Measurements from ENCODE around the gene HM13. TPM values are rescaled to one million over a fixed set of nuclear protein-coding genes. Genes with fewer than 3 reads are reported as not detected.
"Not testable (repeated sequence)": the region's sequence is repeated elsewhere in the genome, so short reads cannot be mapped to it uniquely, and the experiment has no call there.

The HM13 gene
- total RNA-seq, 2 experiments from 2014 or later, result 151 to 152 TPM

- Mint-ChIP-seq H3K27me3 (peaks cover 77% of the 10 kb centered on the region), H3K4me3 (no peak overlapping the region), H3K36me3 (no peaks in the 10 kb centered on the region), H3K27ac (no peak overlapping the region), H3K9me3 (ENCODE audit: low read depth) (no peaks in the 10 kb centered on the region), H3K4me1 (peaks cover 32% of the 10 kb centered on the region)
- DNase-seq, result no peak
- no peak for ATAC-seq
- CTCF ChIA-PET, result interaction anchor here (1.5 to 22.6 kb wide), 4 partner anchors 9 to 117 kb away, joined by 3 to 1101 read pairs (median 5); no protein-coding TSS in a partner anchor
Observed at GRCh38 chr20:31606804-31607639, 92.8 kb downstream of the HM13 start.

DNA sequence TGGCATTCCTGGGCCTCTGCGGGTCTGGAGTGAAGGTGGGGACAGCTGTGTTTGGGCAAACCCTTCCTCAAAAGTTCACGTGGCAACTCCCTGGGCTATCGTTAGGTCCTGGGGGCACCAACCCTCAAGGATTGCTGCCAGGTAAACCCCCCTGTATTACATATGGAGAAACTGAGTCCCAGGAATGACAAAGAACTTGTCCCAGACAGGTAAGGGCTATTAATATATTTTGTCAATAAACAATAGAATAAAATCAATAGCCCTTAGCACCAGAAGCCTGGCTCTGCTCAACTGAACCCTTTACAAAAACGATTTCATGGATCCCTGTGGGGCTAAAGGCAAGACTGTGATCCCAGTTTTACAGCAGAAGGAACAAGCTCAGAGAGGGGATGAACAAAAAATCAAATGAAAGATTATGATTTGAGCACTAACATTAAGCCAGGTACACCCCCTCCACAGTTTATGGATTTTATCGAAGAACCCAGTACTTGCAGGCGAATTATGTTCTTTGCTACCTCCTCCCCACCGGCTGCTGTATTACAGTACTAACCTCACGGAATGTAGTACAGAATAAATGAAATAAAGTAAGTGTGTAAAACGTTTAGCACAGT is 93.5 kb downstream of the HM13 start:
- H3K4me1 Mint-ChIP-seq, result peaks cover 28% of the 10 kb centered on the region
- no peak overlapping the region for H3K27ac Mint-ChIP-seq
- H3K36me3 Mint-ChIP-seq, result no peaks in the 10 kb centered on the region
- no peaks in the 10 kb centered on the region for H3K9me3 Mint-ChIP-seq (ENCODE audit: low read depth)
- peaks cover 70% of the 10 kb centered on the region for H3K27me3 Mint-ChIP-seq
- no peak for ATAC-seq
- no peak overlapping the region for H3K4me3 Mint-ChIP-seq
- DNase-seq, result no peak
- CTCF ChIA-PET, result interaction anchor here (2.0 to 22.6 kb wide), 3 partner anchors 42 to 116 kb away, joined by 4 to 1101 read pairs (median 6); no protein-coding TSS in a partner anchor

DNA sequence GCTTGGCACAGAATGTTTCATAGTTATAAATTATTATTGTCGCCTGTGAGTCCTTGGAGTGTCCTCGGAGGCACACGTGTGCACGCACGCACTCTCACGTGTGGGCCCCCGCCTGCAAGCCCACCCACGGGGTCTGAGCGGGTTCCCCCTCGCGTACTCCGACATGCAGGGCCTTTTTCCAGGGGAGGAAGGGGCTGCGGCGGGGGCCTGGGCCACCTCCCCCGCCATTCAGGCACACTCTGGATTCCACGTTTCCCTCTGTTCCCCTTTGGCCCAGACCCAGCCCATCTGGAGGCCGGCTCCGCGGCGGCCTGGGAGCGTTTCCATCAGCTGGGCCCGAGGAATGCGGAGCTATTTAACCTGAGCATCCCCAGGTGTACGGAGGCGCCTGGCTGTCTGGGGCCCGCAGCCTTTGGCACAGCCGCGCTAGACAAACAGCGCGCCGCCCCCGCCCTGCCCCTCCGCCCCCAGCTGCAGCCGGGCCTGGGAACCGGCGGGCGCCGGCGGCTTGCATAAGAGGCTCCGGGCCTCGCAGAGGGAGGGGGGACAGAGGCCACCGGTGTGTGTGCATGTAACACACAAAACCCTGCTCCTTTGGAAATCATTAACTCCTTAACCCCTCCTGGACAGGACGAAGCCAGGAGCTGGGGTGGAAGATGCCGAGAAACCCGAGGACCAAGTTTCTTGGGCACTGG is 94.2 kb downstream of the HM13 start:
- Mint-ChIP-seq H3K4me1 (peaks cover 23% of the 10 kb centered on the region), H3K27ac (no peak overlapping the region), H3K27me3 (peaks cover 68% of the 10 kb centered on the region), H3K4me3 (no peak overlapping the region), H3K9me3 (ENCODE audit: low read depth) (no peaks in the 10 kb centered on the region), H3K36me3 (no peaks in the 10 kb centered on the region)
- DNase-seq (no peak), ATAC-seq (no peak)
- CTCF ChIA-PET, result interaction anchor here (2.0 to 22.6 kb wide), 3 partner anchors 43 to 116 kb away, joined by 4 to 1101 read pairs (median 6); no protein-coding TSS in a partner anchor

- not testable (repeated sequence) for H3K4me1 Mint-ChIP-seq; H3K36me3 Mint-ChIP-seq; H3K9me3 Mint-ChIP-seq (ENCODE audit: low read depth); ATAC-seq; H3K4me3 Mint-ChIP-seq; H3K27ac Mint-ChIP-seq; DNase-seq
- peaks cover 42% of the 10 kb centered on the region for H3K27me3 Mint-ChIP-seq
- CTCF ChIA-PET, result interaction anchor here (0.6 to 22.6 kb wide), 54 partner anchors 9 to 749 kb away, joined by 3 to 1101 read pairs (median 6); partner anchors contain the start of genes BCL2L1, DEFB124, HM13 and ID1
Observed at GRCh38 chr20:31612271-31612640, 98.0 kb downstream of the HM13 start.

- Mint-ChIP-seq H3K27ac (no peak overlapping the region), H3K36me3 (no peaks in the 10 kb centered on the region), H3K27me3 (peaks cover 36% of the 10 kb centered on the region), H3K4me3 (no peak overlapping the region), H3K9me3 (ENCODE audit: low read depth) (no peaks in the 10 kb centered on the region), H3K4me1 (peaks cover 6% of the 10 kb centered on the region)
- CTCF ChIA-PET, result interaction anchor here (0.6 to 22.6 kb wide), 2 partner anchors 50 to 303 kb away, joined by 4 to 1101 read pairs; no protein-coding TSS in a partner anchor
- ATAC-seq, result no peak
- DNase-seq, result no peak
Observed at GRCh38 chr20:31615416-31615815, 101.2 kb downstream of the HM13 start.

- DNase-seq (no peak), ATAC-seq (no peak)
- CTCF ChIA-PET, result interaction anchor here (1.3 to 22.6 kb wide), 3 partner anchors 16 to 107 kb away, joined by 5 to 1101 read pairs (median 5); no protein-coding TSS in a partner anchor
- Mint-ChIP-seq H3K27me3 (peaks cover 36% of the 10 kb centered on the region), H3K4me1 (peaks cover 4% of the 10 kb centered on the region), H3K27ac (no peak overlapping the region), H3K4me3 (no peak overlapping the region), H3K36me3 (no peaks in the 10 kb centered on the region), H3K9me3 (ENCODE audit: low read depth) (no peaks in the 10 kb centered on the region)
Observed at GRCh38 chr20:31617432-31618104, 103.3 kb downstream of the HM13 start.

Small RNAs within 50 kb of the gene (microRNA-seq; reads per million reads assigned to microRNA genes)
- not detected for gene MIR3193

Other genes starting within 250 kb of the HM13 start
- not detected for gene DEFB116, start 205.9 kb upstream of the HM13 start, total RNA-seq
- not detected for gene DEFB118, start 145.8 kb upstream of the HM13 start, total RNA-seq
- not detected for gene DEFB119, start 123.9 kb upstream of the HM13 start, total RNA-seq
- not detected for gene DEFB121, start 108.2 kb upstream of the HM13 start, total RNA-seq
- not detected for gene DEFB123, start 73.8 kb upstream of the HM13 start, total RNA-seq
- not detected for gene DEFB124, start 39.3 kb upstream of the HM13 start, total RNA-seq
- not detected for gene REM1, start 39.2 kb upstream of the HM13 start, total RNA-seq
- not detected for gene ID1, start 90.8 kb downstream of the HM13 start, total RNA-seq
- not detected for gene COX4I2, start 123.5 kb downstream of the HM13 start, total RNA-seq
- gene BCL2L1, start 208.4 kb downstream of the HM13 start, total RNA-seq, result 100 to 1,000 TPM in 1 of 2 experiments, 10 to 100 TPM in 1; 69.8 to 121 TPM
- gene TPX2, start 224.8 kb downstream of the HM13 start, total RNA-seq, result 100 to 1,000 TPM; 148 to 159 TPM